OCI-LY7 (cell line): ENCODE measurements around the gene SOBP.

ENCODE experiments used
- CTCF ChIP-seq: fragments of 200-600 bp; sonication (generic); conservative IDR thresholded peaks from 2 replicates; pipeline ENCODE4 v1.5.1; 2014; ENCODE audit warnings: mild to moderate bottlenecking, antibody characterized with exemption, low read length, moderate library complexity, mixed read lengths
- EZH2phosphoT487 ChIP-seq: fragments of 200-600 bp; sonication (generic); IDR thresholded peaks from 2 replicates; pipeline ENCODE4 v1.6.1; 2018; ENCODE audit warnings: low read depth, borderline replicate concordance, mild to moderate bottlenecking, mixed run types, antibody characterized with exemption, low read length, moderate library complexity, mixed read lengths

DNA sequence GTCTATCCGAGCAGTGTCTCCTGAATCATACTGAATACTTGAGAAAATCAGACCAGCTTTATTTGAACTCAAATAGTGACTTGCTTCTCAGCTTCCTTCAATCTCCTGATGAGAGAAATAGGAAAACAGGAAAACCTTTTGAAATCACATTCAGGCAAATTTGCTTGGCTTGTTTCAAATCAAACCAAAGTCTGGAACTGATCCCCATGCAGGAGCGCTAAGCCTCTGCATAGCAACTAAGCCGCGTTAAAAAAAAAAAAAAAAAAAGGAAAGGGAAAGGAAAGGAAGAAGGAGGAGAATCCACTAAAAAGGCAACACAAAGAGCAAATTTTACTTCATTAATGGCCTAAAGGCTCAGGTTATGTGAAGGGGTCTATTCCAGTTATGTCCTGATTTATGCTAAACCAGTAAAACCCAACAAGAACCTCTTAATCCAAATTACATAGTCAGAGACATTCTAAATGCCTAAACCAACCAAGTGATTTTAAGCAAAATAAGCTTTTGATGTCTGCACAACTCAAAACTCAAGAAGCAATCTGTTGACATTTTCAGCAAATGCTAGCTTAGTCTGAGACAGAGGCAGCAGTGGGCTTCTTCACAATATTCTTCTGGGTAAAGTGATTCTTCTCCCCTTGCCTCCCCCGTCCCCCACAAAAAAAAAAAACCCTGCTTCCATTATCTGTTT, 112.5 kb downstream of the SOBP start:
- no peak for TF ChIP-seq CTCF
- TF ChIP-seq EZH2phosphoT487 = no peak
